Measurements from ENCODE around the gene TNFRSF18.

Gene TNFRSF18

GRCh38 chr1:1194723-1195122 is 11.7 kb downstream of the TNFRSF18 start:
- DNase-seq (ENCODE audit: low read depth) = no peak
- TF ChIP-seq CTCF (IDR thresholded peaks at IDR 0.05; ENCODE audit: low read depth, low read length, missing control alignments) = no peak

GRCh38 chr1:1191734-1192133 is 14.7 kb downstream of the TNFRSF18 start:
- H3K4me3 ChIP-seq (ENCODE audit: low read depth, low read length) = no peak overlapping the region
- no peak for TF ChIP-seq CTCF (IDR thresholded peaks at IDR 0.05; ENCODE audit: low read depth, low read length, missing control alignments)
- no peak for DNase-seq (ENCODE audit: low read depth)

More at GRCh38 chr1:1194723-1195122, 11.7 kb downstream of the TNFRSF18 start:
- H3K4me3 ChIP-seq (ENCODE audit: low read depth, low read length) = no peak overlapping the region

GRCh38 chr1:1189111-1189510 is 17.3 kb downstream of the TNFRSF18 start:
- TF ChIP-seq CTCF (IDR thresholded peaks at IDR 0.05; ENCODE audit: low read depth, low read length, missing control alignments) = no peak
- DNase-seq (ENCODE audit: low read depth) = no peak
- no peak overlapping the region for H3K4me3 ChIP-seq (ENCODE audit: low read depth, low read length)

- no peak for TF ChIP-seq CTCF (IDR thresholded peaks at IDR 0.05; ENCODE audit: low read depth, low read length, missing control alignments)
- no peak for DNase-seq (ENCODE audit: low read depth)
- H3K4me3 ChIP-seq (ENCODE audit: low read depth, low read length) = no peak overlapping the region
Measured at GRCh38 chr1:1187938-1188337, 18.5 kb downstream of the TNFRSF18 start.

- no peak for TF ChIP-seq CTCF (IDR thresholded peaks at IDR 0.05; ENCODE audit: low read depth, low read length, missing control alignments)
- no peak overlapping the region for H3K4me3 ChIP-seq (ENCODE audit: low read depth, low read length)
- no peak for DNase-seq (ENCODE audit: low read depth)
Measured at GRCh38 chr1:1185101-1185765, 21.2 kb downstream of the TNFRSF18 start.

GRCh38 chr1:1183833-1184775 is 22.3 kb downstream of the TNFRSF18 start:
- DNase-seq (ENCODE audit: low read depth) = no peak
- H3K4me3 ChIP-seq (ENCODE audit: low read depth, low read length) = no peak overlapping the region
- no peak for TF ChIP-seq CTCF (IDR thresholded peaks at IDR 0.05; ENCODE audit: low read depth, low read length, missing control alignments)

All from GM12864 (cell line).